Karpas-422 (cell line): Measurements from ENCODE around the gene AGMO. TPM values are rescaled to one million over a fixed set of nuclear protein-coding genes. Genes with fewer than 3 reads are reported as not detected.

Source experiments
- DNase-seq: peaks from one replicate; pipeline ENCODE4 v3.0.0-alpha.2; 2015
- H2AFZ ChIP-seq: fragments of 200-600 bp; sonication (generic); 2 replicates; pipeline ENCODE4 v1.6.1; 2014; ENCODE audit warnings: antibody characterized with exemption, low read length, mixed read lengths
- H3K27ac ChIP-seq: fragments of 200-600 bp; sonication (generic); 2 replicates; pipeline ENCODE4 v1.5.1; 2014; ENCODE audit warnings: mild to moderate bottlenecking, low read length, moderate library complexity
- H3K27me3 ChIP-seq: fragments of 200-600 bp; sonication (generic); 2 replicates; pipeline ENCODE4 v1.6.1; 2014; ENCODE audit warnings: low read length, mixed read lengths
- H3K36me3 ChIP-seq: fragments of 200-600 bp; sonication (generic); 2 replicates; pipeline ENCODE4 v1.6.1; 2014; ENCODE audit warnings: low read length, mixed read lengths; ENCODE audit not compliant: insufficient read depth
- H3K4me1 ChIP-seq: fragments of 200-600 bp; sonication (generic); 2 replicates; pipeline ENCODE4 v1.6.1; 2014; ENCODE audit warnings: mild to moderate bottlenecking, low read length, mixed read lengths
- H3K4me2 ChIP-seq: fragments of 200-600 bp; sonication (generic); 2 replicates; pipeline ENCODE4 v1.6.1; 2014; ENCODE audit warnings: low read length, low read depth, mild to moderate bottlenecking; ENCODE audit not compliant: poor library complexity, severe bottlenecking
- H3K4me3 ChIP-seq: fragments of 200-600 bp; sonication (generic); 2 replicates; pipeline ENCODE4 v1.5.1; 2014; ENCODE audit warnings: mild to moderate bottlenecking, antibody characterized with exemption, low read length, mixed read lengths
- H3K79me2 ChIP-seq: fragments of 200-600 bp; sonication (generic); 2 replicates; pipeline ENCODE4 v1.6.1; 2014; ENCODE audit warnings: mild to moderate bottlenecking, low read length, mixed read lengths
- H3K9ac ChIP-seq: fragments of 200-600 bp; sonication (generic); 2 replicates; pipeline ENCODE4 v1.6.0; 2014; ENCODE audit warnings: low read length
- H3K9me2 ChIP-seq: fragments of 200-600 bp; sonication (generic), shearing (Covaris generic); replicated peaks from 2 replicates; pipeline ENCODE4 v1.6.0; 2014; ENCODE audit warnings: mild to moderate bottlenecking, low read length, moderate library complexity; ENCODE audit not compliant: insufficient read depth
- H3K9me3 ChIP-seq: fragments of 300-700, 200-600 bp; sonication (generic); 2 replicates; pipeline ENCODE4 v1.6.1; 2014; ENCODE audit warnings: low read length, mixed read lengths
- H4K20me1 ChIP-seq: fragments of 200-600 bp; sonication (generic); 2 replicates; pipeline ENCODE4 v1.6.1; 2014; ENCODE audit warnings: mild to moderate bottlenecking, antibody characterized with exemption, low read length, low read depth; ENCODE audit not compliant: insufficient read depth
- total RNA-seq: library from RNA; depleted of rRNA; stranded (reverse); fragments of >200 nt; shearing (Covaris generic); gene quantifications from 2 replicates; pipeline ENCODE4 v1.2.3, GENCODE V29; 2014; ENCODE audit warnings: low replicate concordance

Gene AGMO
- total RNA-seq, 1 experiment from 2014 or later = not detected

GRCh38 chr7:15446280-15446679 is 115.5 kb downstream of the AGMO start:
- DNase-seq = no peak
- H3K9ac ChIP-seq = no peak overlapping the region
- H3K27ac ChIP-seq = no peak overlapping the region
- H2AFZ ChIP-seq = no peak overlapping the region
- no peak overlapping the region for H3K4me2 ChIP-seq
- no peaks in the 10 kb centered on the region for H3K27me3 ChIP-seq
- H3K36me3 ChIP-seq = no peaks in the 10 kb centered on the region
- H3K9me2 ChIP-seq = no peaks in the 10 kb centered on the region
- peaks cover 7% of the 10 kb centered on the region for H3K9me3 ChIP-seq
- no peaks in the 10 kb centered on the region for H4K20me1 ChIP-seq
- no peaks in the 10 kb centered on the region for H3K4me1 ChIP-seq
- H3K79me2 ChIP-seq = no peaks in the 10 kb centered on the region
- no peak overlapping the region for H3K4me3 ChIP-seq

DNA sequence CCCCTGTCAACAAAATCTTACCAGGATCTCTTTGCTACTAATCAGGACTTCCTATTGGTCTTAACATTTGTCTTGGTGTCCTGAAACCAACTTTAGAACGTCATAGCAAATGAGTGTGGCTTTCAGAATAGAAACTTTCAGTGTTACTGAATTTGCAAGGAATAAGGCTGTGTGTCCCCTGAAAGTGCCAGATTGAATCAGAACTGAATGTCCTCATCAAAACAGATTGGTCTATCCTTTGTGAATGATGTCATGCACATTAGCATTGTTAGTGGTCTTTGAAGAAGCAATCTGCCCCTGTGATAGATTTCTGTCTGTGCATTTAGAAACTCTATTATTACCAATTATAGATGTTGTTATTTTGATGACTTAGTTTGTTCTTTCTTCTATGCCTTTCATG is 119.9 kb downstream of the AGMO start:
- Histone ChIP-seq H3K79me2 (no peaks in the 10 kb centered on the region), H3K4me2 (no peak overlapping the region), H3K9ac (no peak overlapping the region), H4K20me1 (no peaks in the 10 kb centered on the region), H3K27ac (no peak overlapping the region), H3K9me2 (no peaks in the 10 kb centered on the region), H3K27me3 (no peaks in the 10 kb centered on the region), H3K4me3 (no peak overlapping the region), H2AFZ (no peak overlapping the region), H3K36me3 (no peaks in the 10 kb centered on the region), H3K4me1 (no peaks in the 10 kb centered on the region), H3K9me3 (peaks cover 7% of the 10 kb centered on the region)
- DNase-seq = no peak

DNA sequence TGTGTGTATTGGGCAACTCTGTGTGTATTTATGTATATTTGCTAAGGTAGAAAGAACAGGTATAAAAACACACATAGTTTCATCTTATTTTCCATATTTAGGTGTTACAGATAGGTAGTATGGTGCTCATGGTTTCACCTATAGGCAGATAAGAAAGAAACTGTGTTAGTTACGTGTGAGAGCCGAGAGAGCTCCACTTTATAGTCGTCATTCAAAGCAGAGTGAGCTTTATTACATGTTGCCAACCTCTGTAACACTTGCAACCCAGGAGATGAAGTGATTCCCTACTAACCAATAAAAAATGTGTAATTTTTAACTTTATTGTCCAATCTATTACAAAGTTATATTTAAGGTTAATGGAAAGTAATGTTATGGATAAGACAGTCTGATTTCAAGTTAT is 121.3 kb downstream of the AGMO start:
- Histone ChIP-seq H3K79me2 (no peaks in the 10 kb centered on the region), H3K9me3 (peaks cover 7% of the 10 kb centered on the region), H3K4me3 (no peak overlapping the region), H3K27ac (no peak overlapping the region), H3K4me1 (no peaks in the 10 kb centered on the region), H2AFZ (no peak overlapping the region), H3K27me3 (no peaks in the 10 kb centered on the region), H4K20me1 (no peaks in the 10 kb centered on the region), H3K9ac (no peak overlapping the region), H3K4me2 (no peak overlapping the region), H3K36me3 (no peaks in the 10 kb centered on the region), H3K9me2 (no peaks in the 10 kb centered on the region)
- no peak for DNase-seq

- Histone ChIP-seq H3K27ac (no peak overlapping the region), H3K36me3 (no peaks in the 10 kb centered on the region), H3K9me2 (no peaks in the 10 kb centered on the region), H3K4me1 (no peaks in the 10 kb centered on the region), H4K20me1 (no peaks in the 10 kb centered on the region), H3K9me3 (peaks cover 7% of the 10 kb centered on the region), H3K9ac (no peak overlapping the region), H2AFZ (no peak overlapping the region), H3K4me2 (no peak overlapping the region), H3K27me3 (no peaks in the 10 kb centered on the region), H3K4me3 (no peak overlapping the region), H3K79me2 (no peaks in the 10 kb centered on the region)
- DNase-seq = no peak
These were observed 122.0 kb downstream of the AGMO start for GRCh38 chr7:15439853-15440252.

DNA sequence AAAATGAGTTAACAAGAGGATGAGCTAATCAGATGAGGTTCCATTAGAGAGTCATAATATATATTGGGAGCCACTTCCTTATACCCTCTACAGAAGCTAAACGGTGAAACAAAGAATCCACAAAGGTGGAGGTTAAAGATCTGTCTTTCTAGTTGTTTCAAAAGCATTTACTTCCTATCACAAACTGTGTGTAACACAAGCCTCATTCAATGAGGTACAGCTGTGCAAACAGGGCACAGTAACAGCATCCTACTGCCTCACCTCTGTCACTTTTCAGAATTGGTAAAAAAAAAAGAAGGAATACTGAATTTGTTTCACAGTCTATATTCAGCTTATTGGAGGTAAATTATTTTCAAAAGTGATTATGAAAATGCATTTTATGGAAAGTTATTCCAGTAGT is 128.7 kb downstream of the AGMO start:
- Histone ChIP-seq H2AFZ (no peak overlapping the region), H3K4me2 (no peak overlapping the region), H3K27ac (no peak overlapping the region), H3K9ac (no peak overlapping the region), H3K79me2 (no peaks in the 10 kb centered on the region), H3K27me3 (no peaks in the 10 kb centered on the region), H4K20me1 (no peaks in the 10 kb centered on the region), H3K9me3 (no peaks in the 10 kb centered on the region), H3K36me3 (no peaks in the 10 kb centered on the region), H3K4me1 (no peaks in the 10 kb centered on the region), H3K4me3 (no peak overlapping the region), H3K9me2 (no peaks in the 10 kb centered on the region)
- DNase-seq = no peak

- no peak overlapping the region for H3K4me3 ChIP-seq
- no peaks in the 10 kb centered on the region for H3K79me2 ChIP-seq
- no peaks in the 10 kb centered on the region for H3K9me2 ChIP-seq
- no peak overlapping the region for H3K4me2 ChIP-seq
- no peak overlapping the region for H2AFZ ChIP-seq
- H3K9me3 ChIP-seq = peaks cover 3% of the 10 kb centered on the region; the same call in 1 of the 2 replicates
- H3K4me1 ChIP-seq = no peaks in the 10 kb centered on the region
- no peak for DNase-seq
- no peaks in the 10 kb centered on the region for H4K20me1 ChIP-seq
- H3K27ac ChIP-seq = no peak overlapping the region
- H3K27me3 ChIP-seq = no peaks in the 10 kb centered on the region
- H3K9ac ChIP-seq = no peak overlapping the region
- H3K36me3 ChIP-seq = no peaks in the 10 kb centered on the region
These were observed 130.9 kb downstream of the AGMO start for GRCh38 chr7:15430911-15431310.

DNA sequence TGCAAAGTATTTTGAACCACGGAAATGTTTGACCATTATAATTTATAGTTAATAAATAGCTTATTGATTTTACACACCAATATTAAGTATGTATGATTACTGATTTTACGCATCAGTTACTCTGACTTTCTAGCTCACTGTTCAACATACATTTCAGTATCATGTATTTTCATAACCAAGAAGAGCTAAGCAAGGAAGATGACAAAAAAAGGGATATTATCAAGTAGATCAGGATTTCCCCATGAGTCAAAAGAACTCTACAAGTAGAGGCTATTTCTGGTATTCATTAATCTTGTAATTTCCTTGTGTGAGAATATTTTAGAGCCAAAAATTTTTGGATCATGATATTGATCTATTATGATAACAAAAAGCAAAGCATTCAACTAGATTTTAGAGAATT is 131.6 kb downstream of the AGMO start:
- no peaks in the 10 kb centered on the region for H3K27me3 ChIP-seq
- no peaks in the 10 kb centered on the region for H3K36me3 ChIP-seq
- no peaks in the 10 kb centered on the region for H3K4me1 ChIP-seq
- H2AFZ ChIP-seq = no peak overlapping the region
- no peaks in the 10 kb centered on the region for H3K9me2 ChIP-seq
- no peaks in the 10 kb centered on the region for H4K20me1 ChIP-seq
- no peak overlapping the region for H3K4me3 ChIP-seq
- no peaks in the 10 kb centered on the region for H3K79me2 ChIP-seq
- peaks cover 3% of the 10 kb centered on the region; the same call in 1 of the 2 replicates for H3K9me3 ChIP-seq
- no peak overlapping the region for H3K27ac ChIP-seq
- DNase-seq = no peak
- no peak overlapping the region for H3K4me2 ChIP-seq
- no peak overlapping the region for H3K9ac ChIP-seq

- H3K4me3 ChIP-seq = no peak overlapping the region
- H3K9me3 ChIP-seq = peaks cover 6% of the 10 kb centered on the region
- DNase-seq = no peak
- no peaks in the 10 kb centered on the region for H3K79me2 ChIP-seq
- H3K4me2 ChIP-seq = no peak overlapping the region
- no peak overlapping the region for H3K9ac ChIP-seq
- H3K27me3 ChIP-seq = no peaks in the 10 kb centered on the region
- H2AFZ ChIP-seq = no peak overlapping the region
- H3K27ac ChIP-seq = no peak overlapping the region
- H3K9me2 ChIP-seq = no peaks in the 10 kb centered on the region
- H3K36me3 ChIP-seq = no peaks in the 10 kb centered on the region
- H3K4me1 ChIP-seq = no peaks in the 10 kb centered on the region
- H4K20me1 ChIP-seq = no peaks in the 10 kb centered on the region
These were observed 137.3 kb downstream of the AGMO start for GRCh38 chr7:15424468-15424867.

GRCh38 chr7:15419596-15419995 is 142.2 kb downstream of the AGMO start:
- Histone ChIP-seq H4K20me1 (no peaks in the 10 kb centered on the region), H3K4me2 (no peak overlapping the region), H3K9me3 (peaks cover 20% of the 10 kb centered on the region), H3K79me2 (no peaks in the 10 kb centered on the region), H3K9me2 (no peaks in the 10 kb centered on the region), H3K4me3 (no peak overlapping the region), H3K9ac (no peak overlapping the region), H3K36me3 (no peaks in the 10 kb centered on the region), H3K4me1 (no peaks in the 10 kb centered on the region), H2AFZ (no peak overlapping the region), H3K27me3 (no peaks in the 10 kb centered on the region), H3K27ac (no peak overlapping the region)
- DNase-seq = no peak
